ENCODE data around the gene MT1F.
"Not testable (repeated sequence)": the region's sequence is repeated elsewhere in the genome, so short reads cannot be mapped to it uniquely, and the experiment has no call there.

The MT1F gene

GRCh38 chr16:56657555-56658326 lies at the start of gene MT1F:
Gene MT1F (plus strand): TSS chr16:56657959. CDS start chr16:56658059, 100 bp downstream.
- no peak for DNase-seq (ENCODE audit: low spot score)

- DNase-seq (ENCODE audit: low spot score) = peak; percentile 93
These were observed 49.5 kb upstream of the MT1F start, which contains the start of gene MT2A for GRCh38 chr16:56608043-56608875. Gene MT2A (plus strand): TSS chr16:56608584. CDS start chr16:56608656, 72 bp downstream.

- DNase-seq (ENCODE audit: low spot score) = no peak
These were observed 48.8 kb upstream of the MT1F start for GRCh38 chr16:56608876-56609462.

GRCh38 chr16:56609463-56609921 lies 48.3 kb upstream of the MT1F start:
- DNase-seq (ENCODE audit: low spot score) = no peak

- no peak for DNase-seq (ENCODE audit: low spot score)
These were observed 47.6 kb upstream of the MT1F start for GRCh38 chr16:56610017-56610608.

- DNase-seq (ENCODE audit: low spot score) = no peak
These were observed 47.1 kb upstream of the MT1F start for GRCh38 chr16:56610609-56611111.

- no peak for DNase-seq (ENCODE audit: low spot score)
These were observed 46.4 kb upstream of the MT1F start for GRCh38 chr16:56611281-56611833.

- no peak for DNase-seq (ENCODE audit: low spot score)
These were observed 44.1 kb upstream of the MT1F start for GRCh38 chr16:56613706-56614105.

GRCh38 chr16:56614549-56614991 lies 43.2 kb upstream of the MT1F start:
- no peak for DNase-seq (ENCODE audit: low spot score)

- DNase-seq (ENCODE audit: low spot score) = no peak
These were observed 42.4 kb upstream of the MT1F start for GRCh38 chr16:56615353-56615752.

GRCh38 chr16:56616608-56617211 lies 41.0 kb upstream of the MT1F start:
- DNase-seq (ENCODE audit: low spot score) = no peak

GRCh38 chr16:56617212-56618085 lies 40.3 kb upstream of the MT1F start:
- DNase-seq (ENCODE audit: low spot score) = no peak

- DNase-seq (ENCODE audit: low spot score) = no peak
These were observed 39.6 kb upstream of the MT1F start for GRCh38 chr16:56618138-56618537.

- DNase-seq (ENCODE audit: low spot score) = no peak
These were observed 37.3 kb upstream of the MT1F start for GRCh38 chr16:56620339-56620897.

GRCh38 chr16:56621665-56622445 lies 35.9 kb upstream of the MT1F start:
- not testable (repeated sequence) for DNase-seq (ENCODE audit: low spot score)

GRCh38 chr16:56623184-56623583 lies 34.6 kb upstream of the MT1F start:
- not testable (repeated sequence) for DNase-seq (ENCODE audit: low spot score)

GRCh38 chr16:56623637-56624036 lies 34.1 kb upstream of the MT1F start:
- no peak for DNase-seq (ENCODE audit: low spot score)

GRCh38 chr16:56625140-56625942 lies 32.4 kb upstream of the MT1F start, which contains the start of gene MT1E:
Gene MT1E (plus strand): TSS chr16:56625781. CDS start chr16:56625852, 71 bp downstream.
- peak; percentile 73 for DNase-seq (ENCODE audit: low spot score)
